GM21423 (cell line): ENCODE measurements around the gene DNAI7.

ENCODE experiments used
- ATAC-seq: cut with Tn5 transposase; IDR thresholded peaks from one replicate; pipeline ENCODE4 v1.9.1; 2021; ENCODE audit warnings: mild to moderate bottlenecking, moderate library complexity; ENCODE audit not compliant: unreplicated experiment

The DNAI7 gene

GRCh38 chr12:25186038-25186787 is 8.7 kb downstream of the DNAI7 start:
- peak; percentile 63 for ATAC-seq

GRCh38 chr12:25184132-25184531 is 10.8 kb downstream of the DNAI7 start:
- ATAC-seq: no peak

- ATAC-seq: no peak
Measured at GRCh38 chr12:25182765-25183164, 12.2 kb downstream of the DNAI7 start.

- ATAC-seq: no peak
Measured at GRCh38 chr12:25162866-25163265, 32.1 kb downstream of the DNAI7 start.

GRCh38 chr12:25156061-25156460 is 38.9 kb downstream of the DNAI7 start:
- no peak for ATAC-seq

GRCh38 chr12:25155022-25155576 is 39.9 kb downstream of the DNAI7 start:
- ATAC-seq: no peak

GRCh38 chr12:25152055-25152454 is 42.9 kb downstream of the DNAI7 start:
- ATAC-seq: no peak

- ATAC-seq: no peak
Measured at GRCh38 chr12:25151476-25151875, 43.5 kb downstream of the DNAI7 start.

GRCh38 chr12:25146686-25147085 is 48.3 kb downstream of the DNAI7 start:
- ATAC-seq: no peak

GRCh38 chr12:25135531-25136154 is 59.3 kb downstream of the DNAI7 start:
- no peak for ATAC-seq

- no peak for ATAC-seq
Measured at GRCh38 chr12:25131270-25131669, 63.7 kb downstream of the DNAI7 start.

GRCh38 chr12:25130741-25131188 is 64.2 kb downstream of the DNAI7 start:
- no peak for ATAC-seq

GRCh38 chr12:25126746-25127145 is 68.2 kb downstream of the DNAI7 start:
- no peak for ATAC-seq

- no peak for ATAC-seq
Measured at GRCh38 chr12:25126101-25126500, 68.9 kb downstream of the DNAI7 start.

GRCh38 chr12:25124493-25124892 is 70.5 kb downstream of the DNAI7 start:
- no peak for ATAC-seq

- no peak for ATAC-seq
Measured at GRCh38 chr12:25123126-25123525, 71.8 kb downstream of the DNAI7 start.

- no peak for ATAC-seq
Measured at GRCh38 chr12:25121916-25122315, 73.0 kb downstream of the DNAI7 start.

GRCh38 chr12:25121110-25121509 is 73.8 kb downstream of the DNAI7 start:
- ATAC-seq: no peak

GRCh38 chr12:25119020-25119419 is 75.9 kb downstream of the DNAI7 start:
- ATAC-seq: no peak

- ATAC-seq: no peak
Measured at GRCh38 chr12:25115677-25116076, 79.3 kb downstream of the DNAI7 start.

- no peak for ATAC-seq
Measured at GRCh38 chr12:25113651-25114050, 81.3 kb downstream of the DNAI7 start.

- ATAC-seq: no peak
Measured at GRCh38 chr12:25110260-25110659, 84.7 kb downstream of the DNAI7 start.
